Measurements from ENCODE around the gene PLA2G6. TPM values are rescaled to one million over a fixed set of nuclear protein-coding genes. Genes with fewer than 3 reads are reported as not detected.
A peak's percentile ranks its signal among the peaks of the same experiment; 100 is the strongest.

The PLA2G6 gene
- total and polyA plus RNA-seq, 9 of the 15 experiments (the other 6 are each of a cell fraction or from before 2014, with no cell fraction given): 0.11 to 12.2 (median 9.7) TPM

- peak; percentile 97 for TF ChIP-seq JUND (IDR thresholded peaks at IDR 0.05; ENCODE audit: borderline replicate concordance, low read depth, low read length)
- peak; percentile 95; the same call in 2 of the 3 replicates for TF ChIP-seq JUND (tag; IDR thresholded peaks at IDR 0.05; ENCODE audit: borderline replicate concordance, low read depth, low read length)
- no peak for TF ChIP-seq HSF4 (CRISPR knock-in tag; IDR thresholded peaks at IDR 0.05; ENCODE audit: borderline replicate concordance)
- no peak for TF ChIP-seq ATF4 (CRISPR knock-in tag; IDR thresholded peaks at IDR 0.05)
- TF ChIP-seq SP1 (CRISPR knock-in tag; IDR thresholded peaks at IDR 0.05): no peak
- no peak for TF ChIP-seq MAZ (CRISPR knock-in tag; conservative IDR thresholded peaks at IDR 0.05 in 1 of 2, IDR thresholded peaks at IDR 0.05 in 1 of 2)
- TF ChIP-seq GTF2E2 (tag; IDR thresholded peaks at IDR 0.05): no peak
- no peak for TF ChIP-seq CREB1 (IDR thresholded peaks at IDR 0.05)
- no peak for TF ChIP-seq CREB1 (CRISPR knock-in tag; IDR thresholded peaks at IDR 0.05)
- TF ChIP-seq FOXA3 (CRISPR knock-in tag; conservative IDR thresholded peaks at IDR 0.05 in 1 of 2, IDR thresholded peaks at IDR 0.05 in 1 of 2): 0 out of 4 replicates have a peak, but pooled peaks of 1 of the 2 experiments have one; percentile 20
- TF ChIP-seq ZNF79 (CRISPR knock-in tag; IDR thresholded peaks at IDR 0.05; ENCODE audit: low read depth): no peak
- TF ChIP-seq ZNF143 (CRISPR knock-in tag; IDR thresholded peaks at IDR 0.05): no peak
- TF ChIP-seq MYNN (IDR thresholded peaks at IDR 0.05): no peak
- TF ChIP-seq MYNN (CRISPR knock-in tag; IDR thresholded peaks at IDR 0.05): no peak
- TF ChIP-seq GABPB2 (CRISPR knock-in tag; conservative IDR thresholded peaks at IDR 0.05): no peak
- TF ChIP-seq EWSR1 (IDR thresholded peaks at IDR 0.05; ENCODE audit: borderline replicate concordance, low read depth, partially characterized antibody): no peak
- TF ChIP-seq STAG1 (CRISPR knock-in tag; IDR thresholded peaks at IDR 0.05; ENCODE audit: borderline replicate concordance): no peak
- no peak for TF ChIP-seq BRF2 (IDR thresholded peaks at IDR 0.05; ENCODE audit: borderline replicate concordance, insufficient read depth, insufficient read length)
- TF ChIP-seq NR3C1 (CRISPR knock-in tag; IDR thresholded peaks at IDR 0.05): no peak
- no peak for TF ChIP-seq CHD1 (IDR thresholded peaks at IDR 0.05; ENCODE audit: low read length)
- no peak for TF ChIP-seq MCM5 (IDR thresholded peaks at IDR 0.05; ENCODE audit: low read depth)
- TF ChIP-seq SNRNP70 (optimal IDR thresholded peaks at IDR 0.05; ENCODE audit: low read depth, low read length): no peak
- TF ChIP-seq TAF1 (IDR thresholded peaks at IDR 0.05; ENCODE audit: control insufficient read depth, extremely low read depth, insufficient read depth, low read length, severe bottlenecking): no peak
- TF ChIP-seq ZNF280B (CRISPR knock-in tag; IDR thresholded peaks at IDR 0.05): no peak
- no peak for TF ChIP-seq RBM22 (IDR thresholded peaks at IDR 0.05; ENCODE audit: low read depth, low read length, poor library complexity, severe bottlenecking)
- no peak for TF ChIP-seq HMG20A (CRISPR knock-in tag; conservative IDR thresholded peaks at IDR 0.05)
- TF ChIP-seq ATF1 (CRISPR knock-in tag; IDR thresholded peaks at IDR 0.05): no peak
- no peak; the same call in 1 of the 2 replicates for TF ChIP-seq ATF1 (tag; IDR thresholded peaks at IDR 0.05)
These were observed 3.6 kb downstream of the PLA2G6 start (continued) for GRCh38 chr22:38177926-38178604.

Data from K562 (cell line).